Gastroesophageal sphincter (tissue), 4 donors: Measurements from ENCODE around the gene MEIS2. TPM values are rescaled to one million over a fixed set of nuclear protein-coding genes. Genes with fewer than 3 reads are reported as not detected.
A peak's percentile ranks its signal among the peaks of the same experiment; 100 is the strongest.

Source experiments
- ATAC-seq: fragments of 150-250 bp; one replicate; pipeline ENCODE4 v1.9.1; 2016; ENCODE audit warnings: mild to moderate bottlenecking, moderate library complexity
- H3K27ac ChIP-seq, 4 donors: fragments of 200-600 bp; sonication (generic) in 3 of 4; 1 replicate in 3 of 4; 2 replicates in 1 of 4; pipeline ENCODE4 v1.5.1; 2016 to 2019
- H3K27me3 ChIP-seq: fragments of 200-600 bp; sonication (generic); one replicate; pipeline ENCODE4 v1.5.1; 2019
- H3K36me3 ChIP-seq, 2 donors: fragments of 200-600 bp; sonication (generic); one replicate each; pipeline ENCODE4 v1.5.1; 2019; ENCODE audit warnings: control low read depth in 1 of 2
- H3K4me1 ChIP-seq, 3 donors: fragments of 200-600 bp; sonication (generic); 1 replicate in 2 of 3; 2 replicates in 1 of 3; pipeline ENCODE4 v1.5.1; 2016 to 2019; ENCODE audit warnings: control low read depth in 2 of 3
- H3K4me3 ChIP-seq, 2 donors: fragments of 200-600 bp; sonication (generic); one replicate each; pipeline ENCODE4 v1.5.1; 2019; ENCODE audit warnings: mild to moderate bottlenecking in 1 of 2, moderate library complexity in 1 of 2
- H3K9me3 ChIP-seq, 3 donors: fragments of 200-600 bp; sonication (generic); one replicate each; pipeline ENCODE4 v1.5.1; 2017 to 2019; ENCODE audit warnings: control low read depth in 2 of 3
- CTCF ChIP-seq, 4 experiments: fragments of 200-600 bp in 2 of 4; fragments of 450-650 bp in 2 of 4; sonication (generic) in 1 of 4; IDR thresholded peaks; one replicate each; pipeline ENCODE4 v1.5.1; 2017 to 2019; ENCODE audit warnings: antibody characterized with exemption in 4 of 4, mild to moderate bottlenecking in 2 of 4, moderate library complexity in 2 of 4
- EP300 ChIP-seq: sonication (generic); formaldehyde crosslinking; IDR thresholded peaks from one replicate; pipeline ENCODE4 v1.6.1; 2017; ENCODE audit warnings: antibody characterized with exemption, mild to moderate bottlenecking
- POLR2A ChIP-seq, 2 donors: fragments of 450-650 bp; IDR thresholded peaks; one replicate each; pipeline ENCODE4 v1.6.1; 2017; ENCODE audit warnings: antibody characterized with exemption in 2 of 2, mild to moderate bottlenecking in 2 of 2, moderate library complexity in 1 of 2
- POLR2AphosphoS5 ChIP-seq: sonication (generic); formaldehyde crosslinking; IDR thresholded peaks from one replicate; pipeline ENCODE4 v1.6.1; 2017; ENCODE audit warnings: antibody characterized with exemption
- WGBS, 2 donors: methylation state at CpG; one replicate each; pipeline ENCODE4 v1.1.5; 2018; ENCODE audit warnings: low coverage in 1 of 2; 5-methylcytosine and 5-hydroxymethylcytosine counted together
- total RNA-seq, 4 donors: library from RNA; depleted of rRNA; stranded (reverse); fragments of >200 nt; gene quantifications; one replicate each; pipeline ENCODE4 v1.1.0, GENCODE V29; 2016

MEIS2 gene
- total RNA-seq, 4 donors from 2014 or later: 43.1 to 108 (median 85.7) TPM

DNA sequence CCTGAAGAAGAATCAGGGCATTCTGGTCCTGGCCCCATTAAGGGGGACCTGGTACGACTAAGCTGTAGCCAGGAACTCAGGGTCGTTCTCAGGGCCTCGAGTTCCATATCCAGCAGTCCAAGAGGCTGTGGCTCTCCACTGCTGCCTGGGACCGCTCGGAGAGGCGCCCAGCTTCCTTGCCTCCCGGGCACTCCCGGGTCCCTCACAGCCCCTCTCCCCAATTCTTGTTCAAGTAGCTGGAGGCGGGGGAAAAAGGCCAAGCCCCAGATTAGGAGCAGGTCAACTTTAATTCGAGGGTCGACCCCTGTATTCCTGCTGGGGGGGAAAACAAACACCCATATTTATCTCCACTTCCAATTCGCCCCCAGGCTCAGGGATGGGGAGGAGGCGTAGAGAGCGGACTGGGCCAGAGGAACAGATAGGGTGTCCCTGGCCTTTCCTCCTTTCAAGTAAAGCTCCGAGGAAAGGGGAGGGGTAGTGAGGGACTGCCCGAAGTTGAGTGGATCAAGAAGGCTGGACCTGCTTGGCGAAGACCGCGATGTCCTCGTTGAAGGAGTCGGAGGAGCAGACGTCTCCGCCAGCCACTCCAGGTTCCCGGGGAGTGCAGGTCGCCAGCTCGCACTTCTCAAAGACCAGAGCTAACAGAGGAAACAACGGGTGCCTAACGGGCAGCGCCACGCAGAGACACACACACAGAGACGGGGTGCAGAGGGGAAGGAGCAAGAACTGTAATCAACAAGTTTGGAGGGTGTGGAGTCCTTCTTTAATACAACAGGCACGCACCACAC is 4.4 kb downstream of the MEIS2 start:
- Histone ChIP-seq H3K27me3 (no peaks in the 10 kb centered on the region), H3K36me3 (peaks cover 0 to 5% of the 10 kb centered on the region in 2 donors), H3K9me3 (no peaks in the 10 kb centered on the region), H3K27ac (peak overlapping the region; percentile 93 to 98 (median 96)), H3K4me3 (peak overlapping the region; percentile 65 to 85), H3K4me1 (peaks cover 0 to 50% (median 0%) of the 10 kb centered on the region in 3 donors)
- WGBS, 2 donors: 10 to 36% methylated on average over 7 to 10 of the region's 32 CpGs
- TF ChIP-seq POLR2AphosphoS5: peak; percentile 34
- peak in 1 of 2 donors; percentile 17 for TF ChIP-seq POLR2A (IDR thresholded peaks at IDR 0.05)
- TF ChIP-seq EP300: no peak
- ATAC-seq: no peak

- Histone ChIP-seq H3K36me3 (peaks cover 0 to 5% of the 10 kb centered on the region in 2 donors), H3K27me3 (no peaks in the 10 kb centered on the region), H3K4me1 (peaks cover 0 to 58% (median 0%) of the 10 kb centered on the region in 3 donors), H3K4me3 (peak overlapping the region; percentile 65 to 85), H3K9me3 (no peaks in the 10 kb centered on the region), H3K27ac (peak overlapping the region; percentile 93 to 98 (median 96))
- TF ChIP-seq POLR2AphosphoS5 (no peak), EP300 (no peak), CTCF (IDR thresholded peaks at IDR 0.05) (no peak), POLR2A (IDR thresholded peaks at IDR 0.05) (no peak)
- ATAC-seq: no peak
- WGBS, 2 donors: 12 to 44% methylated on average over 6 to 8 of the region's 36 CpGs
Observed at GRCh38 chr15:37094915-37095711, 5.2 kb downstream of the MEIS2 start.

- ATAC-seq: no peak
- TF ChIP-seq POLR2AphosphoS5 (no peak), CTCF (IDR thresholded peaks at IDR 0.05) (no peak), POLR2A (IDR thresholded peaks at IDR 0.05) (no peak), EP300 (no peak)
- Histone ChIP-seq H3K4me3 (peak overlapping the region; percentile 8 to 85), H3K27me3 (no peaks in the 10 kb centered on the region), H3K36me3 (peaks cover 0 to 5% of the 10 kb centered on the region in 2 donors), H3K27ac (peak overlapping the region; percentile 26 to 98 (median 86)), H3K4me1 (peaks cover 0 to 65% (median 0%) of the 10 kb centered on the region in 3 donors), H3K9me3 (no peaks in the 10 kb centered on the region)
- 12 to 39% methylated on average over 6 to 7 of the region's 7 CpGs for WGBS, 2 donors
Observed at GRCh38 chr15:37094333-37094914, 5.9 kb downstream of the MEIS2 start.

DNA sequence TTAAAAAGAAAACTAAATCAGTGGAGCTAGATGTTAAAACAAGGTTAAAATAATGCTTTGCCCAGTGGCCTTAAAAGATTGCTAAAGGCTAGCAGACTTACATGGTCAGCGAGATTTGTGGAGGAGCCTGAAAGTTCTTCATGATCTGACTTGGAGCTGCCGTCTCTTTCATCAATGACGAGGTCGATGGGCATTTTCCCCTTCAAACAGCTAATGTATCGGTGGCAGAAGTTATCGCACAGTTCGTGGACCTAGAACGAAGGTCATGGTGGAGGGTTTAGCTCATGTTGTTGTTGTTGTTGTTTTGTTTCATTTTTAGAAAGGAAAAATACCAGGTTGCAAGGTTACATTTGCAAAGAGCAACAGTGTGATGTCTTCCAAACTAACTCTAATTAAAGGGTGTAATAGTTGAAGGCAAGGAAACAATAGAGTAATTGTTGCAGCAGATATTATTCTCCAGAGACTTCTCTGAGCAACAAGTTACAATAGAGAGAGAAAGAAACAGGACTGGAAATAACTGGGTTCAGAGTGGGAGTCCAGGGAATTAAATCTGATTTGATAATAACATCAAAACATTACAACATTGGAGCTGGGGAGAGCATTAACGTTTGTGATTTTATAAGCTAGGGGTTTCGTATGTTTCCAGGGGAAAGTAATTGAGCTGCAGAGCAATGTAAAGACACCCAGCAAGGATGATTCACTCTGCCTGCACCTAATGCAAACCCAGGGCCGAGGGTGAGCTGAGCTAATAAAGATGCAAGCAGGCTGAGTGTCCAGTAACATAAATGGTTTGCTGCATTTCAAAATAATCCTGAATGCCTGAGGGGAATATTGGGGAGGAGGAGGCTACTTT is 6.6 kb downstream of the MEIS2 start:
- peak overlapping the region; percentile 26 to 98 (median 86) for H3K27ac ChIP-seq
- 18 to 57% methylated on average over 11 of the region's 11 CpGs for WGBS, 2 donors
- TF ChIP-seq POLR2A (IDR thresholded peaks at IDR 0.05): no peak
- no peak for TF ChIP-seq POLR2AphosphoS5
- no peak for TF ChIP-seq EP300
- no peak for TF ChIP-seq CTCF (IDR thresholded peaks at IDR 0.05)
- H3K27me3 ChIP-seq: no peaks in the 10 kb centered on the region
- no peak for ATAC-seq
- H3K36me3 ChIP-seq: peaks cover 0 to 5% of the 10 kb centered on the region in 2 donors
- no peaks in the 10 kb centered on the region for H3K9me3 ChIP-seq
- H3K4me1 ChIP-seq: peaks cover 0 to 72% (median 0%) of the 10 kb centered on the region in 3 donors
- H3K4me3 ChIP-seq: peak overlapping the region; percentile 12 to 85
